ENCODE results near the gene OOSP1.

GRCh38 chr11:59943997-59944714 is 5.9 kb downstream of the OOSP1 start:
- TF ChIP-seq, protein P1, sequence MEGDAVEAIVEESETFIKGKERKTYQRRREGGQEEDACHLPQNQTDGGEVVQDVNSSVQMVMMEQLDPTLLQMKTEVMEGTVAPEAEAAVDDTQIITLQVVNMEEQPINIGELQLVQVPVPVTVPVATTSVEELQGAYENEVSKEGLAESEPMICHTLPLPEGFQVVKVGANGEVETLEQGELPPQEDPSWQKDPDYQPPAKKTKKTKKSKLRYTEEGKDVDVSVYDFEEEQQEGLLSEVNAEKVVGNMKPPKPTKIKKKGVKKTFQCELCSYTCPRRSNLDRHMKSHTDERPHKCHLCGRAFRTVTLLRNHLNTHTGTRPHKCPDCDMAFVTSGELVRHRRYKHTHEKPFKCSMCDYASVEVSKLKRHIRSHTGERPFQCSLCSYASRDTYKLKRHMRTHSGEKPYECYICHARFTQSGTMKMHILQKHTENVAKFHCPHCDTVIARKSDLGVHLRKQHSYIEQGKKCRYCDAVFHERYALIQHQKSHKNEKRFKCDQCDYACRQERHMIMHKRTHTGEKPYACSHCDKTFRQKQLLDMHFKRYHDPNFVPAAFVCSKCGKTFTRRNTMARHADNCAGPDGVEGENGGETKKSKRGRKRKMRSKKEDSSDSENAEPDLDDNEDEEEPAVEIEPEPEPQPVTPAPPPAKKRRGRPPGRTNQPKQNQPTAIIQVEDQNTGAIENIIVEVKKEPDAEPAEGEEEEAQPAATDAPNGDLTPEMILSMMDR (optimal IDR thresholded peaks at IDR 0.05 in 1 of 3, IDR thresholded peaks at IDR 0.05 in 1 of 3, conservative IDR thresholded peaks at IDR 0.05 in 1 of 3; ENCODE audit: extremely low read depth in 1 of 3, insufficient read depth in 2 of 3, low read length in 3 of 3): no peak
- no peak for TF ChIP-seq EZH2 (IDR thresholded peaks at IDR 0.05; ENCODE audit: low read length)

All from keratinocyte (primary cell).